UCSD-AML1 (cell line): Measurements from ENCODE around the gene PIPOX.

Experiments used
- DNase-seq: peaks from one replicate; lab custom pipeline; 2025; ENCODE audit not compliant: unreplicated experiment; lab: John Stamatoyannopoulos, UW

The PIPOX gene

DNA sequence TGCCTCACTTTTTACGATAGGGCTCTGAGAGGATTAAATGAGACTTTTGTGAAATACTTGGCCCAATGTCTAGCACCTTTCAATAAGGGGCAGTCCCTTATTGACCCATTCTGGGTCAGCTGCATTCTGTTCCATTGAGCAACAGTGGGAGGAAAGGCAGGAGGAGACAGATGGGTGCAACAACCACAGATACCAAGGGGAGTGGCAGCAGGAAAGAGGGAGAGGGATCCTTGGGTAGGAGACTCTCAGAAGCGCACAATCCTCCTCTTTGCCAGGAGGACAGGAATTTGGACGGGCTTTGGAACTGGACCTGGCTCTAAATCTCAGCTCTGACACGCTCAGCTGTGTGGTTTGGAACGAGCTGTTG lies 3.5 kb downstream of the PIPOX start:
- no peak for DNase-seq

DNA sequence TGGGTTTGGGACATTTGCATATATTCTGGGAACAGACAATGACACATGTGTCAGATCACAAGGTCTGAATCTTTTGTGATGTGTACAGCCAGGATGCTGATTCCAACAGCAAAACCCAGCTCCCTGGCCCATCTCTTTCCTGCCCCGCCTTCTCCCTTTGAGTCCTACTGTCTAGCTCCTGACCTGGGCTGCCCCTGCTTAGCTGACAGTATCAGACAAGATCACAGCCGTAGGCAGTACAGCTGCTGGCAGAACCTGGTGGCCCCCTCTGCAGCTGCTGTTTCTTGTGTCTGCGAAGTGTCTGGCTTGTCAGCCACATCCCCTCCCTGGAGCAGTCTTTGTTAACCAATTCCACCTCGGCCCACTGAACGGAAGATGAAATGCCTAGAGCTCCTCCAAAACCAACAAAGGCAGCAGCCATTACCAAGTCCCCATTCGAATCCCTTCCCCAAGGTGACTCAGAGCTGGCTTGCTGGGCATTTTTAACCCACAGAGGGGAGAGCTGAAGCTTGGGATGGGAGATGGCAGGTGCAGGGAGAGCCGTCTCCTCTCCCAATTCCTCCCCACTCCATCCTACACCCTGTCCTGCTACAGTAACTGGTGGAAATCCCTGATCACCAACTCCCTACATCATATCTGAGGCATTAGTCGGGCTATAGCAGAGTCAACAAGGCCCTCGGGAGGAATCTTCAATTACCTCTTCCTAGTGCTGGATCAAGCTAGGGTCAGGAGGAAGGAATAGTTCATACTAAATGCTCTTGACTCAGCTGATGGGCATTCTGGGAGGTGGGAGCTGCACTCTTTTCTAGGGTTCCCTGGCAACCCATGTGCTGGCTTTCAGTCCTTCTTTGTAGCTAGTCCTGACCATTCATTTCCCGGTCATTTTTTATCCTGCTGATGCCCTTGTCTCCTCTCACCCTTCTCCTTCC lies 5.8 kb downstream of the PIPOX start:
- no peak for DNase-seq

DNA sequence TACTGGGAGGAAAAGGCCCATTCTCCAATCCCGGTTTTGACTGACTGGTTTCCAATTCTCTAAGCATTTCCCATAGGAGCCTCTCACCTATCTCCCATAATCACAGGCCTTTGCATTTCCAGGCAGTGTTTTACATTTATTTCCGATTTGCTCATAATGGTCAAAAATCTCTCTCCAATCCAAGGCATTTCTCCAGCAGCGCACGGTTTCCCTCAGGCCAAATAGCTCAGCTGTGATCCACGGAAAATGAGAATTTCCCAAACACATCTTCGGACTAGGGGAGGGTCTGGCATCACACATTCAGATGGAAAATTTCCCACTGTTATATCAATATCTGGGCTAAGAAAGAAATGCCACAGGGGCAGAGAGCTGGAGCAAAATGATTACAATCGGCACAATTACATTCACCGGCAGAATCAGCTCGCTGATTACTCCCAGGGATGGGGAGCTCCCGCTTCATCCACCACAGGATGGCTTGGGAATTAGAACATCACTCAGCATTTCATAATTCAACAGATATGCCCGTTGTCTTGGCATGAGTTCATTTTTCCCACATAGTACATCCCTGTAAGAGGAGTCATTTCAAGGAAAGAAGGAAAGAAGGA lies 6.7 kb downstream of the PIPOX start:
- no peak for DNase-seq

DNA sequence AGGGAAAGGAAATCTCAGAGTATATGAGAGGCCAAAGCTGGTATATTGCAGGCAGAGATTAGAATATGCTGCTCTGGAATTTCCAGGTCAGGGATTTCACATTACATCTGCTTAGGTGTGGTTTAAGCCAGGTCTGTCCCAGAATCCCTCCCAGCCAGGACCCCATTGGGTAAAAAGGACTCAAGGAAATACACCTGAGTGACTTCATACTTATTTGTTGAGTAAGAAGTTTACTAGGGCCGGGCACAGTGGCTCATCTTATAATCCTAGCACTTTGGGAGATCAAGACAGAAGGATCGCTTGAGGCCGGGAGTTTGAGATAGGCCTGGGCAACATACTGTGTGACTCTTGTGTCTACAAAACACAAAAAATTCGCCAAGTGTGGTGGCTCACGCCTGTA lies 7.2 kb downstream of the PIPOX start:
- no peak for DNase-seq

DNA sequence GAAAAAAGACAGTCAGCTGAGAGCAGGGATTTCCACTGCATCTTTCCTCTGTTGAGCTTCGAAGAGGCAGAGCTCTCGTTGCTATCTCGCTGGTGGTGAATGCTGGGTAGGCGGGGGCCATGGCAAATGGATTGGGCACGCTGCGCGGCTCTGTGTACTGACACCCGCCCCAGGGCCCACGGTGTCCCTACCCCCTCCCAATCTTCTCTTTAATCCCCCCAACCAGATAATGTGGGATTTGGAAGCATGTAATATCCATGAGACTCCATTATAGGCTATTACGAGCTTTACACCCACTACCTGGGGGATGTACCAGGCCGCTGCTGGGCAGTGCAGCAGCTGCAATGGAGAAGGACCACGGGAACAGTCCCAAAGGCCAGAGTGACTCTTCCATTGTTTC lies 8.3 kb downstream of the PIPOX start:
- no peak for DNase-seq

DNA sequence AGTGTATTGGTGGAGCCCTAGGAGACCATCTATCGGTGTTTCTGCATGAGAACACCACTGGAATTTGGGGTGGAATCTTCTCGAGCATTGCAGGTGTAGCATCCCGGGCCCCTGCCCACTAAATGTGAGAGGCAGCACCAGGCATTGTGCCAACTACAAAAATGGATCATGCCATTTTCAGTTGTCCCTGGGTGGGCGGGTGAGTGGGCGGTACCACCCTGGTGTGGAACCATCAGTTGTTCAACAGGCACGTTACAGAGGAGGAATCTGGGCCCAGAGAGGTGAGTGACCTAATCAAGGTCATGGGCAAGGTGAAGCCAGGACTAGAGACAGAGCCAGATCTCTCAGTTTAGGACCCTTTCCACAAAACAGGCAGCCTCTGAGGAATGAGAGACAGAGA lies 8.8 kb downstream of the PIPOX start:
- DNase-seq, result no peak

DNA sequence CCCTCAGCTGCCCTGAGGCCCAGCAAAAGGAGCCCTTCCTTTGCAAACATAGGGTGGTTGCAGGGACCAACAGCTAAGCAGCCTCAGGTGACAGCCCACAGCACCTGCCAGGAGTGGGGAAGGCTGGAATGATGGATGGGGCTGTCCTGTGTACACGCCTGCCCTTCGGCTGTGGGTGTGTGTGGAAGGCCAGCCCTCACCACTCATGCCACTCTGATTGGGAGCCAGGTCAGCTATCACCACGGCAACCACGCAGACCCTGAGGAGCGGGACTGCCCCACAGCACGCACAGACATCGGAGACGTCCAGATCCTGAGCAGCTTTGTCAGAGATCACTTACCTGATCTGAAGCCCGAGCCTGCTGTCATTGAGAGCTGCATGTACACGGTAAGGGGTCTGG lies 11.9 kb downstream of the PIPOX start:
- DNase-seq, result no peak

DNA sequence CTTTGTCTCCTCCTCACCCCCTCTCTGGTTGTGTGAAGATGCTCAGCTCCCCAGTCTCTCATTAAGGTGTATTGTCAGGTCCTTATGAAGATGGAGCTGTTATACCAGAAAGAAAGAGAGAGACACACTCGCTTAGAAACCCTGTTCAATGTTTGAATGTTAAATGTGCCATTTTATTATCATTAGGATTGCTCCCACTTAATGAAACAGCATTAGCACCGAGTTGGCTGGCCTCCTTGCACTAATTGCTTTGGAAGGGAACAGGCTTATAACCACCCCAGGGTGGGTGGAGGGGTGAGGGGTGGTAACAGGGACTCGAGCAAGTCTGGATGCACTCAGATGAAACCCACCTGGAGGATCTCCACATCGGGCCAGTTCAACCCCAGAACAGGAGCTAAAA lies 14.4 kb downstream of the PIPOX start:
- no peak for DNase-seq

DNA sequence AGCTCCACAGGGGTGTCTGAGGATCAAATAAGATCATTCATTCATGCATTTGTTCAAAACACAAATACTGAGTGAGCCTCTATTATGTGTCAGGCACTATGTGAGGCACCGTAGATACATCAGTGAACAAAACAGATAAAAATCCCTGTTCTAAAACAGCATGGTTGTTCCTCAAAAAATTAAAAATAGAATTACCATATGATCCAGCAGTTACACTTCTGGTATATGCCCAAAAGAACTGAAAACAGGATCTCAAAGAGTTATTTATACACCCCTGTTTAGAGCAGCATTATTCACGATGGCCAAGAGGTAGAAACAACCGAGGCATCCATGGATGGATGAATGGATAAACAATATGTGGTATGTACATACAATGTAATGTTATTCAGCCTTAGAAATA lies 15.4 kb downstream of the PIPOX start:
- DNase-seq, result no peak

DNA sequence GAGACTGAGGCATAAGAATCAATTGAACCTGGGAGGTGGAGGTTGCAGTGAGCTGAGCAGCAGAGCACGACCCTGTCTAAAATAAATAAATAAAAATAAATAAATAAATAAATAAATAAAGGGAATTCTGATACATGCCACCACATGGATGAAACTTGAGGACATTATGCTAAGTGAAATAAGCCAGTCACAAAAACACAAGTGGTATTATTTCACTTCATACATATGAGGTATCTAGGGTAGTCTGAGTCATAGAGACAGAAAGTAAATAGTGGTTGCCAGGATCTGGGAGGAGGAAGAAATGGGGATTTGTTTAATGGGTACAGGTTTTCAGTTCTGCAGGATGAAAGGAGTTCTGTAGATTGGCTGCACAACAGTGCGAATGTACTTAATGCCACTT lies 16.3 kb downstream of the PIPOX start:
- no peak for DNase-seq

DNA sequence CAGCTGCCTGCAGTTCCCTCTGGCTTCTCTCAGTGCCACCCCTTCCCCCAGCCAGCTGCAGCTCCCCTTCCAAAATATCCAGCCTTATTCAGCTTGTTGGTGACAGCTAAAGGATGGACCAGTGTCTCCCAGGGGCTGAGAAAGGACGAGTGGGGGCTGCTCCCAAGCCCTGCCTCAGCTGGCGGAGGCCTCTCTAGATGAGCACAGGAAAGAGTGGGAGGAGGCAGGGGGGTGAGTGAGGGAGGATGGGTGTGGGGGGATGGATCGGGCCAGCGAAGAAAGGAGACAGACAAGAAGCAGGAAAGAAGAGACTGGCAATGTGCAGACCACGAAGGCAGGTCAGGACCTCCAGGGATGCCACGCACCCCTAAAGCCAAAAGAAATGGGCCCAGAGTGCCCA lies 17.5 kb downstream of the PIPOX start:
- no peak for DNase-seq

DNA sequence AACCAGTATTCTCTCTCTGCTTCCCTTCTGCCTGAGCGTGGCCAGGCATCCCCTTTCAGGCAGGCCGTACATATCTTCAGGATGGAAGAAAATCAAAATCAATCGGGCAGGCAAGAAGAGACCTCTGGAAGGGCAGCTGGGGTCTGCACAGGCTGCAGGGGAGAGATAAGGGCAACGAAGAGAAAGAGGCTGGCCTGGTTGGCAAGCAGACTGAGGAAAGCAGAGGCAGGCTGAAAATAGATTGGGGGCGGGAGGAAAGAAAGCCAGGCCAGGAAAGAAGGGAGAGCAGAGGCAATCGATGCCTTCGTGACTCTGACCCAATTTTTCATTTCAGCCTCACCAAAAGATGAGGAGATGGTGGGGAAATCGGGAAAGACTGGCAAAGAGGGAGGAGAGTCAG lies 18.1 kb downstream of the PIPOX start:
- DNase-seq, result no peak

DNA sequence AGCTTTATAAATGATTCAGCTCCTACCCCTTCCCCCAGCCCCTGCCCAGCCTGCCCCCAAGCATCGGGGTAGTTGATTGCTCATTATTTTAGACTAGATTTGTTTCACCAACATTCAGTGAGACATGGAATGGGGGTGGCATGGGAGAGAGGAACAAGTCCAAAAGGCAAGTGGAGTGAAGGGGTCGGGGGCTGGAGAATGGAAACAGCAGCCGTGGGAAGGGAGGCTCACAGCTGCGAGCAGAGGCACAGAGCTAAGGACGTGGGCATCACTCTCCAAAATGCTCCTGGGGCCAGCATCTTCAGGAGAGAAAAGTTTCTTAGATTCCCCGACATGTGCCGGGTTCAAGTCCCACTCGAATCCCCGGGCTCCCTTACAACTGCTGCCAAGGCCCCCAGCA lies 19.3 kb downstream of the PIPOX start:
- no peak for DNase-seq

DNA sequence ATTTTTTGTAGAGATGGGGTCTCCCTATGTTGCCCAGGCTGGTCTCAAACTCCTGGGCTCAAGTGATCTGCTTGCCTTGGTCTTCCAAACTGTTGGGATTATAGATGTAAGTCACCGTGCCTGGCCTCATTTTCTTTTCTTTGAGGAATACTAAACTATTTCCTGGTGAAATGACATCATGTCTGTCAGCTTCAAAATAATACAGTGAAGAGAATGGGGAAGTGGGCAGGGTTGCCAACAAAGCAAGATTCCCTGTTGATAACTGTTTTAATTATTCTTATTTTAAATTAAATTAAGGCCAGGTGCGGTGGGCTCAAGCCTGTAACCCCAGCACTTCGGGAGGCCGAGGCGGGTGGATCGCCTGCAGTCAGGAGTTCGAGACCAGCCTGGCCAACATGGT lies 21.1 kb downstream of the PIPOX start:
- DNase-seq, result no peak

DNA sequence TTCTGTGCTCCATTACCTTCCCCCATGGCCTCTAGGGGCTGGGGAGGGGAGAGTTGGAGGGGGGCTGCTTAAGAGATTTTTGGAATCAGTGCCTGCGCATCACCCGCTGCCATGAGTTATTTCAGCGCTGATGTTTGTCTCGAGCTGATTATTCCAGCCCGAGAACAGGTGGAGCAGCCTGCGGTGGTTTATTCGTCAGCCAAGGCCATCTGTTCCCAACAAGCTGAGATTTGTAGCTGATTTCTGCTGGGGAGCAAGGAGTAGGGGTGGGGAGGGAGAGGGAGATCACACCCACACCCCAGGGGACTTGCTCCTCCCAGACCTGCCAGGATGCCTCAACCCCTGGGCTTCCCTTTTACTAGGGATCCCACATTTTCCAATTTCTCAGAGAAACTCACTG lies 23.1 kb downstream of the PIPOX start:
- no peak for DNase-seq

DNA sequence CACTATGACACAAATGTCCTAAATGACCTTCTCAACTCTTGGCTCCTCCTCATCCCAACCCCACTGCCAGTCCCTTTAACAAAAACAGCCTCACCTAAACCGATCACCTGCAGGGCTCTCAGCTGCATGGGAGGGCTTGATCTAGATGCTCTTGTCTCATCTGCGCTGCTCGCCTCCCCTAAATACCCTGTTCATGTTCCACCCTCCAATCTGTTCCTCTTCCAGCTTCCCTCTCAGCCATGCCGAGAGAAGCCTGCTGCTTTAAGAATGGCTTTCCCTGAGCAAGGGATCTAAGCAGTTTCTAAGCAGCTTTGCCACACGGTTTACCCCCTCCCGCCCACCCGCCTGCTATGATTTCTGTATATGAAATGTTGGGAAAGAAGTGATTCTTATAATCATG lies 23.7 kb downstream of the PIPOX start:
- no peak for DNase-seq

DNA sequence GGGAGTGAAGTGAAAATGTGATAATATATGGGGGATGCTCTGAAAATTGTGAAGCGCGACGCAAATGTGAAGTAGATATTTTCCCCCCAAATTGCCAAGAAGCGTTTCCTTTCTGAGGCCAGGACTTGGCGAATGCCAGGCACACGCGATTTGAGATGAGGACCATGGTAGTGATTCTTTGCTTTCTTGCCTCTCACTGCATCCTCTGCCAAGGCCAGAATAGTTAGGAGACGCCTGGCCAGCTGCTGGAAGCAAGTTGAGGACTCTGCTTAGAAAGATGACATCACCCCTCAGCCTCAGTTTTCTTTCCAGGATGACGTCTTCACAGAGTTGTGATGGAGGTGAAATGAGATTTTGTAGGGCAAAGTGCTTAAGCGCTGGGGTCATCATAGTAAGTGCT lies 25.9 kb downstream of the PIPOX start:
- no peak for DNase-seq

DNA sequence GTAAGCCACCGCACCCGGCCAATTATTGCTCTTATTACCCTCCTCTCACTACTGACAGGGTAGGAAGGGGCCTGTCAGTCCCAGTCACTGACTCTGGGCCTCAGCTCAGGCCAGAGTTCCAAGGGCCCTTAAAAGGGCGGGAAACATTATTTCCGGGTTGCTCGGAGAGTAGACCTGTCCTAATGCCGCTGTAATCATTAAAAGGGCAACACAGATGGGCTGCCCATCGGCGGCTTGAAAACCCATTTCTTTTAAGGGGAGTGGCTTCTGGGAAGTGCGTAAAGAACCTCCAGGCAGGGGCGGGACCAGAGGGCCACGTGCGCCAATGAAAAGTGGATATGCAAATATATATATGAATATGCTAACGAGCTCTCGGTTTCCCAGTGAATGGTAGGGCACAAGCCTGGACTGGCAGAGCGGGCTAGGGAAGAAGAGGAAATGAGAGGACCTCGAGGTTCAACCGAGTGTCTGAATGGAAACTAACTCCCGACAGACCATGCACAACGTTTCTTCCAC lies 26.6 kb downstream of the PIPOX start:
- DNase-seq, result no peak

DNA sequence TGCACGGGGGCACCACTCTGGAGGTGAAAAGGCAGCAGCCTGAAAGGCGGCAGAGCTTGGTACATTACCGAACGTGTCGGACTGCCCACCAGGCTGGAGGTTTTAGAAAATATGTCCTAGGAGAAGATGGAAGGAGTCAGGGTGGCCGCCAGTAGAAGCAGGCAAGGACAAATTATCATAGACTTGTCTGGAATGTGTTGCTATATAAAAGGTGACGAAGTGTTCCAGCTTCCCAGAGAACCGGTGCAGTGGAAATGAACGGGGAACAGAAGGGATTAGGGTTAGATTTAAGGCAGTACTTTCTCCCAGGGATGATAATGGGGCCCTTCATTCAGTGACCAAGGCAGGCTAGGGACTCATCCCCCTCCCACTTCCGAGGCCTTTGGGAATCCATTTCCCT lies 27.4 kb downstream of the PIPOX start:
- DNase-seq, result no peak

DNA sequence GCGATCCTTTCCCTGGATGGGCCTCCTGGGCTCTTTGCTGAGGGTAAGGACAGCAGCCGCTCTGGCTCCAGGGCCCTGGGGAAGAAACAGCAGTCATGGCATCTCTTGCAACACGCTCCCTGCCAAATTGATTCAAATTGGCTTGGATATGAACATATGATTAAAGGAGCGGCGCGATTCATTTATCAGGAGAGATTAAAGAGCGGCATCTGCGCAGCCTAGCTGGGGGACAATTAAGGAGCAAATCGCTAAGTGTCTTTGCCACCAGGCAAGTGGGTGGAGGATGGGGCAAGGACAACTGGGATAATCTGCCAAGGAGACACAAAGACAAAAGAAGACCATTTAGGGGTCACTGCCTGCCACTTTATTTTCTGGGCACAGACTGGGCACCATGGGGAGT lies 27.8 kb downstream of the PIPOX start:
- DNase-seq, result no peak

DNA sequence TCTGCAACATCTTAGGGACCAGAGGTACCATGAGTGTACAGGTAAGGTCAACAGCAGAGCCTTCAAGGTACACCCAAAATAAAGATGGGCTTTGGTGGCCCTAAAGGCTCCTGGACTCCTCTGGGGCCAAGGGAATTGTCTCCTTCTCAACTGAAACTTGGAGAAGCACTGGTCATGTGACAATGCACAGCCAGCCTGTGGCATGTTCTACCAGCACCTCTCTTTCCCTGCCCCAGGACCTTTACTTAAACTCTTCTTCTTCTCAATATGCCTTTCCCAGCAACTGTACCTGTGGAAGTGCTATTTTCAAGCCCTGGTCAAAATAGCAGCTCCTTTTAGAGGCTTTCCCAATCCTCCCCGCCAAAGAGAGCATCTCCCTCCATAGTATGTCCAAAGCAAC lies 28.4 kb downstream of the PIPOX start:
- no peak for DNase-seq

DNA sequence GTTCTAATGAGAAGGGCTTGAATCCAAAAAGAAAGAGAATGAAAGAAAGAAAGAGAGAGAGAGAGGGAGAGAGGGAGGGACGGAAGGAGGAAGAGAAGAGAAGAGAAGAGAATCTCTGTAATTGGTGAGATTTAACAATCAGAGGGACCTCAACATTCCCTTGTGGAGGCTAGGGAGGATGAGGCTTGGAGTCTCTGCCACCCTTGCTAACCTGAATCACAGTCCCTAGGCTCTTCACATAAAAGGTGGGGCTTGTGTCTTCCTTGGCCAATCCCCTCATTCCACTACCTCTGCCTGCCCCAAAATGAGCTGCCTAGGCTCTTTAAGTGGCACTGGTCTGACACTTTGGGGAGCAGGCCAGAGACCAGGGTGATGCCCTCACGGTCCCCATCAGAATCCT lies 30.1 kb downstream of the PIPOX start:
- DNase-seq, result no peak

DNA sequence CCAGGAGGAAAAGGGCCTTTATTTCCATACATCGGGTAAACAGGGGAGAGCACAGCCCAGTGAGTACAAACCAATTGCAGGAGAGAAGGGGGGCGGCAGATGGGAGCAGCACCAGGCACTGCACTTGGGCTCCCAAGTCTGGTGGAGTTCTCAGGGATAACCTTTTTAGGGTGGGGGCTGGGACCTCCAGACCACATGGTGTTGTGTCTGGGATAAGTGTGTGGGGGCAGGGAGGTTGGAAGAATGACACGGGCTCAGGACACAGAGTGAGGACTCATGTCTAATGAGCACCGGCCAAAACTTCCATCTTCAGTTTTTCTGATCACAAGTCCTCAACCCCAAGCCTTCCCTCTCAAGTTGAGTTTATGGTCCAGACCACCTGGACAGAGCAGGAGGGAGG lies 30.6 kb downstream of the PIPOX start:
- DNase-seq, result no peak
